GM18499 (cell line): ENCODE measurements around the gene EDNRB.
"Not testable (repeated sequence)": the region's sequence is repeated elsewhere in the genome, so short reads cannot be mapped to it uniquely, and the experiment has no call there.

Experiments used
- ATAC-seq: cut with Tn5 transposase; IDR thresholded peaks from one replicate; pipeline ENCODE4 v1.9.1; 2021; ENCODE audit warnings: moderate number of reproducible peaks; ENCODE audit not compliant: insufficient read depth, unreplicated experiment

EDNRB gene

DNA sequence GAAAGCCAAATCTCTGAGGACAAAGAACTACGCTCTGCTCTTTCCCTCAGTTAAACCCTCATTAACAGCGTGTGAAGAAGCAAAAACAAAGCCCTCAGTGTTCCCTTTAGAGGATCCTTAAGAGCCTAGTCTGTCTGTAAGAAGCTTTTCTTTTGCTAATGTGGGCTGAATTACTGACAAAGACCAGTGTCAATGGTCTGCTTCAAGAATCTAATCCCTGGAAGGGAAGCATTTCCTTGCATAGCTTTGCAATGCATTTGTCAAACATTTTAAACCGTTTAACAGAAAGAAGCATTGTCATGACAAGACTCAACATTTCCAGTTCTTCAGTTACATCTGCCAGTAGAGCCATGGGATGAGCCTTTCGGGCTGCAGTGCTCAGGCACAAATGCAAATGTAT lies 64.9 kb downstream of the EDNRB start:
- no peak for ATAC-seq

DNA sequence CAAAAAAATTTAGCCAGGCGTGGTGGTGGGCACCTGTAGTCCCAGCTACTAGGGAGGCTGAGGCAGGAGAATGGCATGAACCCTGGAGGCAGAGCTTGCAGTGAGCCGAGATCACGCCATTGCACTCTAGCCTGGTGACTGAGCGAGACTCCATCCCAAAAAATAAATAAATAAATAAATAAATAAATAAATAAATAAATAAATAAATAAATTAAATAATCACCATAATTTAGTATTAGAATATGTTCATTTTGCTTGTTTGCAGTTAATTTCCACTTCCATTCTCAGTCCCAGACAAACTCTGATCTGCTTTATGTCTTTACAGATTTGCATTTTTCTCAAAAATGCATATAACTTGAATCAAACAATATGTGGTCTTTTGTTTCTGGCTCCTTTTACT lies 70.6 kb downstream of the EDNRB start:
- not testable (repeated sequence) for ATAC-seq

DNA sequence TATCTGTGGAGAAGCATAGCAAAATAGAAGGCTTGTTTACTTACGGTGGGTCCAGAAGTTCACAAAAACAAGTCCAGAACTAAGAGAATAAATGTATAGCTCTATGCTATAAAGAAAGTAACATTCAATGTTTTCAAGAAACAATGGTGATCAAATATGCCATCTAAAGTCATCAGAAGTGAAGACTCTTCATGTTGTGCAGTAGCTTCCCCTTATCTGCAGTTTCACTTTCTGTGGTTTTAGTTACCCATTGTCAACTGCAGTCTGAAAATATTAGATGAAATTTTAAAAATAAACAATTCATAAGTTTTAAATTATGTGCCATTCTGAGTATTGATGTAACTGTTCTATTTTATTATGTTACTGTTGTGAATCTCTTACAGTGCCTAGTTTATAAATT lies 72.5 kb downstream of the EDNRB start:
- peak; percentile 86 for ATAC-seq
